ENCODE measurements around the gene ADCYAP1R1. TPM values are rescaled to one million over a fixed set of nuclear protein-coding genes. Genes with fewer than 3 reads are reported as not detected.

Gene ADCYAP1R1
- total RNA-seq, 1 donor from 2014 or later, result 0.39 TPM

DNA sequence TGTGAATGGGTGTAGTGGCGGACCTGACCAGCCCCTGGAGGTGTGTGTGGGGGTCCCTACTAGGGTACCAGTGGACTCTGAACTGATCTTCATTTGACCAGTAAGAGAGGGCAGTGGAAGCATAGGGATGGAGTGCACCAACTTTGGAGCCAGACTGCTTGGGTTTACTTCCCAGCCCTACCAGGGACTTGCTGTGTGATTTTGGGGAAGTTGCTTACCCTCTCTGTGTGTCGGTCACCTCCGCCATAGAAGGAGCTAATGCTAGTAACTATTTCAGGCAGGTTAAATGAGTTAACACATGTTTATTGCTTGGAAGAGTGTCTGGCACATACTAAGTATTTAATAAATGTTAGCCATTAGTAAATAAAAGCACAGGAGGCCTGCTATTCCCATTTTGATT is 6.6 kb downstream of the ADCYAP1R1 start:
- Histone ChIP-seq H3K4me2 (no peak overlapping the region), H3K9me3 (ENCODE audit: low read depth) (no peaks in the 10 kb centered on the region), H3K9ac (no peak overlapping the region), H3K4me3 (no peak overlapping the region), H3K36me3 (no peaks in the 10 kb centered on the region), H3K79me2 (ENCODE audit: low read depth) (no peaks in the 10 kb centered on the region), H4K20me1 (ENCODE audit: low read depth) (peaks cover 18% of the 10 kb centered on the region), H3K4me1 (peaks cover 13% of the 10 kb centered on the region), H3F3A (ENCODE audit: low read depth) (no peaks in the 10 kb centered on the region), H3K27ac (no peak overlapping the region), H3K27me3 (peaks cover 75% of the 10 kb centered on the region), H2AFZ (replicated peaks) (no peak overlapping the region)
- no peak for DNase-seq (ENCODE audit: low spot score)
- Mint-ChIP-seq H3K4me1 (peaks cover 56% of the 10 kb centered on the region), H3K27me3 (ENCODE audit: insufficient read depth, low read depth) (peaks cover 15% of the 10 kb centered on the region), H3K36me3 (peaks cover 4% of the 10 kb centered on the region), H3K27ac (no peak overlapping the region), H3K4me3 (no peak overlapping the region), H3K9me3 (no peaks in the 10 kb centered on the region)
- TF ChIP-seq, protein P1, sequence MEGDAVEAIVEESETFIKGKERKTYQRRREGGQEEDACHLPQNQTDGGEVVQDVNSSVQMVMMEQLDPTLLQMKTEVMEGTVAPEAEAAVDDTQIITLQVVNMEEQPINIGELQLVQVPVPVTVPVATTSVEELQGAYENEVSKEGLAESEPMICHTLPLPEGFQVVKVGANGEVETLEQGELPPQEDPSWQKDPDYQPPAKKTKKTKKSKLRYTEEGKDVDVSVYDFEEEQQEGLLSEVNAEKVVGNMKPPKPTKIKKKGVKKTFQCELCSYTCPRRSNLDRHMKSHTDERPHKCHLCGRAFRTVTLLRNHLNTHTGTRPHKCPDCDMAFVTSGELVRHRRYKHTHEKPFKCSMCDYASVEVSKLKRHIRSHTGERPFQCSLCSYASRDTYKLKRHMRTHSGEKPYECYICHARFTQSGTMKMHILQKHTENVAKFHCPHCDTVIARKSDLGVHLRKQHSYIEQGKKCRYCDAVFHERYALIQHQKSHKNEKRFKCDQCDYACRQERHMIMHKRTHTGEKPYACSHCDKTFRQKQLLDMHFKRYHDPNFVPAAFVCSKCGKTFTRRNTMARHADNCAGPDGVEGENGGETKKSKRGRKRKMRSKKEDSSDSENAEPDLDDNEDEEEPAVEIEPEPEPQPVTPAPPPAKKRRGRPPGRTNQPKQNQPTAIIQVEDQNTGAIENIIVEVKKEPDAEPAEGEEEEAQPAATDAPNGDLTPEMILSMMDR (IDR thresholded peaks at IDR 0.05), result no peak
- TF ChIP-seq EZH2phosphoT487 (IDR thresholded peaks at IDR 0.05) (no peak), EZH2 (IDR thresholded peaks at IDR 0.05) (no peak)

DNA sequence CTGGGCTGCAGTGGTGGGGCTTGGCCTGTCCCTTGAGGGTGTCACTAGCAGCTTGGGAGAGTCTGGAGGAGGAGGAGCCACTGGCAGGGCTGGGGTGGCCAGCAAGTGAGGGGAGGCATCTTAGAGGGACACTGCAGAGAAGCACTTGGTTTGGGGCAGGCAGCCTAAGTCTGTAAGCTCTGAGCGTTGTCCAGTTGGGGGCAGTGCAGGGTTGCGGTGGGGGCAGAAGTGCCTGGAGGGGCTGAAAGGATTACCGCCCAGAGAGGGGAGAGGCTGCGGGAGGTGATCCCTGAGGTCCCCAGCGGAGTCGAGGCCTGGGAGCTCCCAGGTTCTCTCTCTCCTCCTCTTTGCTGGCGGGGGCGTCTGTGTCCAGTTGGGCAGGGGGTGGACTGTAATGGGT is 7.4 kb downstream of the ADCYAP1R1 start:
- H3K4me3 ChIP-seq, result no peak overlapping the region
- peaks cover 15% of the 10 kb centered on the region for H4K20me1 ChIP-seq (ENCODE audit: low read depth)
- peaks cover 66% of the 10 kb centered on the region for H3K27me3 ChIP-seq
- H3K79me2 ChIP-seq (ENCODE audit: low read depth), result no peaks in the 10 kb centered on the region
- Mint-ChIP-seq H3K9me3 (no peaks in the 10 kb centered on the region), H3K4me3 (no peak overlapping the region), H3K36me3 (peaks cover 4% of the 10 kb centered on the region), H3K27me3 (ENCODE audit: insufficient read depth, low read depth) (peaks cover 8% of the 10 kb centered on the region), H3K4me1 (peaks cover 48% of the 10 kb centered on the region), H3K27ac (no peak overlapping the region)
- H3K9me3 ChIP-seq (ENCODE audit: low read depth), result no peaks in the 10 kb centered on the region
- H3K36me3 ChIP-seq, result no peaks in the 10 kb centered on the region
- DNase-seq (ENCODE audit: low spot score), result peak; percentile 75
- no peak overlapping the region for H3K9ac ChIP-seq
- TF ChIP-seq, protein P1 (IDR thresholded peaks at IDR 0.05), result peak; percentile 57
- no peak for TF ChIP-seq EZH2phosphoT487 (IDR thresholded peaks at IDR 0.05)
- H2AFZ ChIP-seq (replicated peaks), result no peak overlapping the region
- H3F3A ChIP-seq (ENCODE audit: low read depth), result no peaks in the 10 kb centered on the region
- no peak overlapping the region for H3K4me2 ChIP-seq
- peaks cover 13% of the 10 kb centered on the region for H3K4me1 ChIP-seq
- no peak overlapping the region for H3K27ac ChIP-seq

DNA sequence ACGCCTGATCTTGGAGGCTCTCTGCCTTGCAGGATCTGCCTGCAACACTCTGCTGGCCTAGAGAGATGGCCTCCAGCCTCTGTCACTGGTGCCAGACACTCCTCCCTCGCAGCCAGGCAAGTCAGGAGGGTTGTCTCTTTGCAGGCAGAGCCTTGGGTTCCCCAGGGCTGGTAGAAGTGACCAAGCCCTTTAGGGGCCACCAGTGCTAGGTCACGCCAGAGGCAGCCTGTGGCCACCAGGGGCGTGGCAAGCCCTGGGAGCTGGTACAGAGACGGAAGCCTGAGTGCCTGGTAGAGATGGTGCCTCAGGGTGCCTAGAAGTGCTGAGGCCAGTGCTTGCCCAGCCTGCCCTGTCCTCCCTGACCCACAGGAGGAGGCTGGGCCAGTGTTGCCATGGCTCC is 9.1 kb downstream of the ADCYAP1R1 start:
- Histone ChIP-seq H2AFZ (replicated peaks) (no peak overlapping the region), H3K36me3 (no peaks in the 10 kb centered on the region), H3K27me3 (peaks cover 50% of the 10 kb centered on the region), H3K27ac (no peak overlapping the region), H3K9me3 (ENCODE audit: low read depth) (no peaks in the 10 kb centered on the region), H3F3A (ENCODE audit: low read depth) (no peaks in the 10 kb centered on the region), H3K4me3 (no peak overlapping the region), H3K4me1 (peaks cover 13% of the 10 kb centered on the region), H3K9ac (no peak overlapping the region), H3K4me2 (peak overlapping the region; percentile 31), H4K20me1 (ENCODE audit: low read depth) (peaks cover 10% of the 10 kb centered on the region), H3K79me2 (ENCODE audit: low read depth) (no peaks in the 10 kb centered on the region)
- no peak for TF ChIP-seq EZH2 (IDR thresholded peaks at IDR 0.05)
- TF ChIP-seq, protein P1 (IDR thresholded peaks at IDR 0.05), result peak; percentile 38
- no peak for TF ChIP-seq EZH2phosphoT487 (IDR thresholded peaks at IDR 0.05)
- H3K27me3 Mint-ChIP-seq (ENCODE audit: insufficient read depth, low read depth), result peaks cover 5% of the 10 kb centered on the region
- peaks cover 6% of the 10 kb centered on the region for H3K36me3 Mint-ChIP-seq
- H3K4me1 Mint-ChIP-seq, result peaks cover 41% of the 10 kb centered on the region
- no peak overlapping the region for H3K4me3 Mint-ChIP-seq
- no peak overlapping the region for H3K27ac Mint-ChIP-seq
- DNase-seq (ENCODE audit: low spot score), result peak; percentile 38
- H3K9me3 Mint-ChIP-seq, result no peaks in the 10 kb centered on the region
